ENCODE results near the gene MYLK.

- TF ChIP-seq, protein P1, sequence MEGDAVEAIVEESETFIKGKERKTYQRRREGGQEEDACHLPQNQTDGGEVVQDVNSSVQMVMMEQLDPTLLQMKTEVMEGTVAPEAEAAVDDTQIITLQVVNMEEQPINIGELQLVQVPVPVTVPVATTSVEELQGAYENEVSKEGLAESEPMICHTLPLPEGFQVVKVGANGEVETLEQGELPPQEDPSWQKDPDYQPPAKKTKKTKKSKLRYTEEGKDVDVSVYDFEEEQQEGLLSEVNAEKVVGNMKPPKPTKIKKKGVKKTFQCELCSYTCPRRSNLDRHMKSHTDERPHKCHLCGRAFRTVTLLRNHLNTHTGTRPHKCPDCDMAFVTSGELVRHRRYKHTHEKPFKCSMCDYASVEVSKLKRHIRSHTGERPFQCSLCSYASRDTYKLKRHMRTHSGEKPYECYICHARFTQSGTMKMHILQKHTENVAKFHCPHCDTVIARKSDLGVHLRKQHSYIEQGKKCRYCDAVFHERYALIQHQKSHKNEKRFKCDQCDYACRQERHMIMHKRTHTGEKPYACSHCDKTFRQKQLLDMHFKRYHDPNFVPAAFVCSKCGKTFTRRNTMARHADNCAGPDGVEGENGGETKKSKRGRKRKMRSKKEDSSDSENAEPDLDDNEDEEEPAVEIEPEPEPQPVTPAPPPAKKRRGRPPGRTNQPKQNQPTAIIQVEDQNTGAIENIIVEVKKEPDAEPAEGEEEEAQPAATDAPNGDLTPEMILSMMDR (IDR thresholded peaks at IDR 0.05), result no peak
- no peak for TF ChIP-seq POLR2A (IDR thresholded peaks at IDR 0.05)
Observed at GRCh38 chr3:123743121-123743520, 141.0 kb downstream of the MYLK start.
